GM23248 (cell line): ENCODE measurements around the gene IFIH1.

Experiments
- EZH2 ChIP-seq: fragments of 200-600 bp; sonication (generic); IDR thresholded peaks from 2 replicates; pipeline ENCODE4 v1.6.1; 2018; ENCODE audit warnings: antibody characterized with exemption, mild to moderate bottlenecking; ENCODE audit not compliant: insufficient read depth, poor library complexity, severe bottlenecking
- EZH2phosphoT487 ChIP-seq: fragments of 200-600 bp; sonication (generic); IDR thresholded peaks from 2 replicates; pipeline ENCODE4 v1.6.1; 2018; ENCODE audit warnings: antibody characterized with exemption, moderate library complexity, mild to moderate bottlenecking, low read depth; ENCODE audit not compliant: insufficient read depth

GRCh38 chr2:162266460-162266760, 52.1 kb downstream of the IFIH1 start:
- TF ChIP-seq EZH2 (no peak), EZH2phosphoT487 (no peak)
